ENCODE measurements around the gene MCTP1.

Gene MCTP1

GRCh38 chr5:95070453-95070852, 214.4 kb downstream of the MCTP1 start:
- Mint-ChIP-seq H3K4me1 (peaks cover 18% of the 10 kb centered on the region), H3K27ac (no peak overlapping the region)

GRCh38 chr5:95069948-95070347, 214.9 kb downstream of the MCTP1 start:
- Mint-ChIP-seq H3K27ac (no peak overlapping the region), H3K4me3 (no peak overlapping the region), H3K36me3 (no peaks in the 10 kb centered on the region), H3K4me1 (peaks cover 18% of the 10 kb centered on the region), H3K9me3 (no peaks in the 10 kb centered on the region), H3K27me3 (peaks cover 14% of the 10 kb centered on the region)
- ATAC-seq = no peak

More at GRCh38 chr5:95070453-95070852, 214.4 kb downstream of the MCTP1 start:
- Mint-ChIP-seq H3K27me3 (peaks cover 14% of the 10 kb centered on the region), H3K4me3 (no peak overlapping the region), H3K36me3 (no peaks in the 10 kb centered on the region), H3K9me3 (no peaks in the 10 kb centered on the region)
- no peak for ATAC-seq

- Mint-ChIP-seq H3K4me3 (no peak overlapping the region), H3K27me3 (peaks cover 14% of the 10 kb centered on the region), H3K9me3 (no peaks in the 10 kb centered on the region), H3K27ac (no peak overlapping the region), H3K4me1 (peaks cover 18% of the 10 kb centered on the region), H3K36me3 (no peaks in the 10 kb centered on the region)
- no peak for ATAC-seq
Measured at GRCh38 chr5:95069021-95069420, 215.9 kb downstream of the MCTP1 start.

GRCh38 chr5:95068289-95068910, 216.5 kb downstream of the MCTP1 start:
- no peak overlapping the region for H3K4me3 Mint-ChIP-seq
- H3K27me3 Mint-ChIP-seq = peaks cover 14% of the 10 kb centered on the region
- no peak for ATAC-seq
- H3K36me3 Mint-ChIP-seq = no peaks in the 10 kb centered on the region
- no peak overlapping the region for H3K27ac Mint-ChIP-seq
- H3K4me1 Mint-ChIP-seq = peaks cover 18% of the 10 kb centered on the region
- H3K9me3 Mint-ChIP-seq = no peaks in the 10 kb centered on the region

- H3K27me3 Mint-ChIP-seq = peaks cover 12% of the 10 kb centered on the region
- H3K27ac Mint-ChIP-seq = no peak overlapping the region
- H3K4me1 Mint-ChIP-seq = peaks cover 18% of the 10 kb centered on the region
- no peaks in the 10 kb centered on the region for H3K9me3 Mint-ChIP-seq
- ATAC-seq = no peak
- H3K4me3 Mint-ChIP-seq = no peak overlapping the region
- H3K36me3 Mint-ChIP-seq = no peaks in the 10 kb centered on the region
Measured at GRCh38 chr5:95066048-95066447, 218.8 kb downstream of the MCTP1 start.

- Mint-ChIP-seq H3K36me3 (no peaks in the 10 kb centered on the region), H3K27me3 (no peaks in the 10 kb centered on the region), H3K4me3 (no peak overlapping the region), H3K27ac (no peak overlapping the region), H3K4me1 (peaks cover 6% of the 10 kb centered on the region), H3K9me3 (no peaks in the 10 kb centered on the region)
- ATAC-seq = no peak
Measured at GRCh38 chr5:95063492-95063891, 221.4 kb downstream of the MCTP1 start.

- no peaks in the 10 kb centered on the region for H3K9me3 Mint-ChIP-seq
- H3K27ac Mint-ChIP-seq = no peak overlapping the region
- H3K4me3 Mint-ChIP-seq = no peak overlapping the region
- H3K4me1 Mint-ChIP-seq = no peaks in the 10 kb centered on the region
- peak; percentile 47 for ATAC-seq
- no peaks in the 10 kb centered on the region for H3K36me3 Mint-ChIP-seq
- H3K27me3 Mint-ChIP-seq = no peaks in the 10 kb centered on the region
Measured at GRCh38 chr5:95060098-95060497, 224.8 kb downstream of the MCTP1 start.

GRCh38 chr5:95059636-95060035, 225.3 kb downstream of the MCTP1 start:
- no peak for ATAC-seq
- no peaks in the 10 kb centered on the region for H3K9me3 Mint-ChIP-seq
- H3K4me3 Mint-ChIP-seq = no peak overlapping the region
- H3K27ac Mint-ChIP-seq = no peak overlapping the region
- H3K4me1 Mint-ChIP-seq = no peaks in the 10 kb centered on the region
- H3K27me3 Mint-ChIP-seq = no peaks in the 10 kb centered on the region
- no peaks in the 10 kb centered on the region for H3K36me3 Mint-ChIP-seq

GRCh38 chr5:95057615-95058014, 227.3 kb downstream of the MCTP1 start:
- H3K9me3 Mint-ChIP-seq = no peaks in the 10 kb centered on the region
- no peaks in the 10 kb centered on the region for H3K4me1 Mint-ChIP-seq
- no peaks in the 10 kb centered on the region for H3K36me3 Mint-ChIP-seq

GRCh38 chr5:95053253-95053652, 231.6 kb downstream of the MCTP1 start:
- H3K36me3 Mint-ChIP-seq = no peaks in the 10 kb centered on the region
- H3K4me3 Mint-ChIP-seq = no peak overlapping the region
- no peaks in the 10 kb centered on the region for H3K4me1 Mint-ChIP-seq
- H3K27ac Mint-ChIP-seq = no peak overlapping the region
- no peaks in the 10 kb centered on the region for H3K27me3 Mint-ChIP-seq
- ATAC-seq = no peak
- H3K9me3 Mint-ChIP-seq = no peaks in the 10 kb centered on the region

More at GRCh38 chr5:95057615-95058014, 227.3 kb downstream of the MCTP1 start:
- Mint-ChIP-seq H3K27me3 (no peaks in the 10 kb centered on the region), H3K27ac (no peak overlapping the region), H3K4me3 (no peak overlapping the region)
- ATAC-seq = no peak

GRCh38 chr5:95050708-95051107, 234.2 kb downstream of the MCTP1 start:
- Mint-ChIP-seq H3K36me3 (no peaks in the 10 kb centered on the region), H3K9me3 (no peaks in the 10 kb centered on the region)

GRCh38 chr5:95048628-95049027, 236.3 kb downstream of the MCTP1 start:
- no peak overlapping the region for H3K27ac Mint-ChIP-seq
- ATAC-seq = no peak
- H3K9me3 Mint-ChIP-seq = peaks cover 2% of the 10 kb centered on the region
- H3K4me3 Mint-ChIP-seq = no peak overlapping the region
- no peaks in the 10 kb centered on the region for H3K36me3 Mint-ChIP-seq
- no peaks in the 10 kb centered on the region for H3K4me1 Mint-ChIP-seq
- H3K27me3 Mint-ChIP-seq = no peaks in the 10 kb centered on the region

More at GRCh38 chr5:95050708-95051107, 234.2 kb downstream of the MCTP1 start:
- ATAC-seq = no peak
- Mint-ChIP-seq H3K27me3 (no peaks in the 10 kb centered on the region), H3K4me1 (no peaks in the 10 kb centered on the region), H3K27ac (no peak overlapping the region), H3K4me3 (no peak overlapping the region)

- H3K9me3 Mint-ChIP-seq = peaks cover 2% of the 10 kb centered on the region
- H3K36me3 Mint-ChIP-seq = no peaks in the 10 kb centered on the region
- no peaks in the 10 kb centered on the region for H3K27me3 Mint-ChIP-seq
- no peak overlapping the region for H3K4me3 Mint-ChIP-seq
- no peak for ATAC-seq
- H3K27ac Mint-ChIP-seq = no peak overlapping the region
- H3K4me1 Mint-ChIP-seq = no peaks in the 10 kb centered on the region
Measured at GRCh38 chr5:95045181-95045965, 239.5 kb downstream of the MCTP1 start.

GRCh38 chr5:95044096-95044495, 240.8 kb downstream of the MCTP1 start:
- Mint-ChIP-seq H3K4me1 (no peaks in the 10 kb centered on the region), H3K36me3 (no peaks in the 10 kb centered on the region), H3K27ac (no peak overlapping the region), H3K4me3 (no peak overlapping the region), H3K9me3 (peaks cover 2% of the 10 kb centered on the region), H3K27me3 (no peaks in the 10 kb centered on the region)
- ATAC-seq = no peak

- no peaks in the 10 kb centered on the region for H3K36me3 Mint-ChIP-seq
- ATAC-seq = no peak
- H3K4me1 Mint-ChIP-seq = no peaks in the 10 kb centered on the region
- H3K4me3 Mint-ChIP-seq = no peak overlapping the region
- no peak overlapping the region for H3K27ac Mint-ChIP-seq
- no peaks in the 10 kb centered on the region for H3K27me3 Mint-ChIP-seq
- H3K9me3 Mint-ChIP-seq = peaks cover 4% of the 10 kb centered on the region
Measured at GRCh38 chr5:95043648-95044047, 241.2 kb downstream of the MCTP1 start.

- H3K36me3 Mint-ChIP-seq = no peaks in the 10 kb centered on the region
- H3K4me3 Mint-ChIP-seq = no peak overlapping the region
- no peaks in the 10 kb centered on the region for H3K4me1 Mint-ChIP-seq
- H3K9me3 Mint-ChIP-seq = peaks cover 5% of the 10 kb centered on the region
- H3K27me3 Mint-ChIP-seq = no peaks in the 10 kb centered on the region
- H3K27ac Mint-ChIP-seq = no peak overlapping the region
- ATAC-seq = no peak
Measured at GRCh38 chr5:95043234-95043633, 241.7 kb downstream of the MCTP1 start.
